Gastroesophageal sphincter (tissue), 4 donors: ENCODE measurements around the gene ICE1. TPM values are rescaled to one million over a fixed set of nuclear protein-coding genes. Genes with fewer than 3 reads are reported as not detected.

Source experiments
- ATAC-seq: fragments of 150-250 bp; one replicate; pipeline ENCODE4 v1.9.1; 2016; ENCODE audit warnings: mild to moderate bottlenecking, moderate library complexity
- H3K27ac ChIP-seq, 4 donors: fragments of 200-600 bp; sonication (generic) in 3 of 4; 1 replicate in 3 of 4; 2 replicates in 1 of 4; pipeline ENCODE4 v1.5.1; 2016 to 2019
- H3K27me3 ChIP-seq: fragments of 200-600 bp; sonication (generic); one replicate; pipeline ENCODE4 v1.5.1; 2019
- H3K36me3 ChIP-seq, 2 donors: fragments of 200-600 bp; sonication (generic); one replicate each; pipeline ENCODE4 v1.5.1; 2019; ENCODE audit warnings: control low read depth in 1 of 2
- H3K4me1 ChIP-seq, 3 donors: fragments of 200-600 bp; sonication (generic); 1 replicate in 2 of 3; 2 replicates in 1 of 3; pipeline ENCODE4 v1.5.1; 2016 to 2019; ENCODE audit warnings: control low read depth in 2 of 3
- H3K4me3 ChIP-seq, 2 donors: fragments of 200-600 bp; sonication (generic); one replicate each; pipeline ENCODE4 v1.5.1; 2019; ENCODE audit warnings: mild to moderate bottlenecking in 1 of 2, moderate library complexity in 1 of 2
- H3K9me3 ChIP-seq, 3 donors: fragments of 200-600 bp; sonication (generic); one replicate each; pipeline ENCODE4 v1.5.1; 2017 to 2019; ENCODE audit warnings: control low read depth in 2 of 3
- CTCF ChIP-seq, 4 experiments: fragments of 200-600 bp in 2 of 4; fragments of 450-650 bp in 2 of 4; sonication (generic) in 1 of 4; IDR thresholded peaks; one replicate each; pipeline ENCODE4 v1.5.1; 2017 to 2019; ENCODE audit warnings: antibody characterized with exemption in 4 of 4, mild to moderate bottlenecking in 2 of 4, moderate library complexity in 2 of 4
- EP300 ChIP-seq: sonication (generic); formaldehyde crosslinking; IDR thresholded peaks from one replicate; pipeline ENCODE4 v1.6.1; 2017; ENCODE audit warnings: antibody characterized with exemption, mild to moderate bottlenecking
- POLR2A ChIP-seq, 2 donors: fragments of 450-650 bp; IDR thresholded peaks; one replicate each; pipeline ENCODE4 v1.6.1; 2017; ENCODE audit warnings: antibody characterized with exemption in 2 of 2, mild to moderate bottlenecking in 2 of 2, moderate library complexity in 1 of 2
- POLR2AphosphoS5 ChIP-seq: sonication (generic); formaldehyde crosslinking; IDR thresholded peaks from one replicate; pipeline ENCODE4 v1.6.1; 2017; ENCODE audit warnings: antibody characterized with exemption
- WGBS, 2 donors: methylation state at CpG; one replicate each; pipeline ENCODE4 v1.1.5; 2018; ENCODE audit warnings: low coverage in 1 of 2; 5-methylcytosine and 5-hydroxymethylcytosine counted together
- total RNA-seq, 4 donors: library from RNA; depleted of rRNA; stranded (reverse); fragments of >200 nt; gene quantifications; one replicate each; pipeline ENCODE4 v1.1.0, GENCODE V29; 2016

The ICE1 gene
- total RNA-seq = 10 to 100 TPM; 28.0 to 41.6 (median 34.7) TPM

GRCh38 chr5:5421961-5422818 lies at the start of gene ICE1:
Gene ICE1, plus strand, starts transcription at chr5:5422677. Its CDS starts 239 bp downstream, at chr5:5422916.
- H3K4me1 ChIP-seq = peaks cover 14 to 55% (median 29%) of the 10 kb centered on the region in 3 donors
- TF ChIP-seq POLR2AphosphoS5 = peak; percentile 91
- peak in 1 of 4 experiments; percentile 4 for TF ChIP-seq CTCF (IDR thresholded peaks at IDR 0.05)
- TF ChIP-seq EP300 = peak; percentile 62
- peak; percentile 63 to 70 for TF ChIP-seq POLR2A (IDR thresholded peaks at IDR 0.05)
- 0% methylated on average over 8 of the region's 71 CpGs; no CpG with 5 or more reads in 1 of the 2 donors for WGBS, 2 donors
- peak; percentile 98 for ATAC-seq
- H3K27ac ChIP-seq = peak within 1 kb of the TSS; percentile 87 to 99 (median 96)
- H3K4me3 ChIP-seq = peak within 1 kb of the TSS; percentile 84 to 100
- peaks cover 0 to 14% of the 10 kb centered on the region in 2 donors for H3K36me3 ChIP-seq
- no peaks in the 10 kb centered on the region for H3K9me3 ChIP-seq
- H3K27me3 ChIP-seq = no peaks in the 10 kb centered on the region

GRCh38 chr5:5372930-5373329 lies 49.5 kb upstream of the ICE1 start:
- Histone ChIP-seq H3K27ac (no peak overlapping the region), H3K9me3 (no peaks in the 10 kb centered on the region), H3K4me3 (no peak overlapping the region), H3K27me3 (no peaks in the 10 kb centered on the region), H3K36me3 (no peaks in the 10 kb centered on the region), H3K4me1 (peaks cover 0 to 3% (median 0%) of the 10 kb centered on the region in 3 donors)
- ATAC-seq = no peak
- WGBS, 2 donors = 64 to 71% methylated on average over 7 to 10 of the region's 10 CpGs
- TF ChIP-seq EP300 (no peak), CTCF (IDR thresholded peaks at IDR 0.05) (no peak), POLR2AphosphoS5 (no peak), POLR2A (IDR thresholded peaks at IDR 0.05) (no peak)

- H3K4me1 ChIP-seq = peaks cover 0 to 3% (median 0%) of the 10 kb centered on the region in 3 donors
- WGBS, 2 donors = 67 to 83% methylated on average over 1 of the region's 2 CpGs
- H3K9me3 ChIP-seq = no peaks in the 10 kb centered on the region
- peak overlapping the region in 1 of 4 donors; percentile 49 for H3K27ac ChIP-seq
- no peak overlapping the region for H3K4me3 ChIP-seq
- no peaks in the 10 kb centered on the region for H3K36me3 ChIP-seq
- TF ChIP-seq CTCF (IDR thresholded peaks at IDR 0.05) (no peak), POLR2AphosphoS5 (peak; percentile 28), POLR2A (IDR thresholded peaks at IDR 0.05) (no peak)
- H3K27me3 ChIP-seq = no peaks in the 10 kb centered on the region
- ATAC-seq = peak; percentile 92
Observed at GRCh38 chr5:5373351-5373989, 49.0 kb upstream of the ICE1 start.

- no peaks in the 10 kb centered on the region for H3K9me3 ChIP-seq
- H3K4me1 ChIP-seq = peaks cover 0 to 3% (median 0%) of the 10 kb centered on the region in 3 donors
- H3K27me3 ChIP-seq = no peaks in the 10 kb centered on the region
- TF ChIP-seq POLR2AphosphoS5 = no peak
- TF ChIP-seq EP300 = no peak
- no peak for TF ChIP-seq CTCF (IDR thresholded peaks at IDR 0.05)
- peak overlapping the region in 1 of 4 donors; percentile 49 for H3K27ac ChIP-seq
- no peak overlapping the region for H3K4me3 ChIP-seq
- 41 to 64% methylated on average over 2 to 6 of the region's 6 CpGs for WGBS, 2 donors
- no peak for ATAC-seq
- no peaks in the 10 kb centered on the region for H3K36me3 ChIP-seq
Observed at GRCh38 chr5:5374009-5374715, 48.3 kb upstream of the ICE1 start.
